ENCODE results near the gene PNMT. TPM values are rescaled to one million over a fixed set of nuclear protein-coding genes. Genes with fewer than 3 reads are reported as not detected.

Gene PNMT
- total and polyA plus RNA-seq, 2 of the 13 experiments (the other 11 are each of a cell fraction or from before 2014, with no cell fraction given) = 0.25 TPM; not detected in 1

DNA sequence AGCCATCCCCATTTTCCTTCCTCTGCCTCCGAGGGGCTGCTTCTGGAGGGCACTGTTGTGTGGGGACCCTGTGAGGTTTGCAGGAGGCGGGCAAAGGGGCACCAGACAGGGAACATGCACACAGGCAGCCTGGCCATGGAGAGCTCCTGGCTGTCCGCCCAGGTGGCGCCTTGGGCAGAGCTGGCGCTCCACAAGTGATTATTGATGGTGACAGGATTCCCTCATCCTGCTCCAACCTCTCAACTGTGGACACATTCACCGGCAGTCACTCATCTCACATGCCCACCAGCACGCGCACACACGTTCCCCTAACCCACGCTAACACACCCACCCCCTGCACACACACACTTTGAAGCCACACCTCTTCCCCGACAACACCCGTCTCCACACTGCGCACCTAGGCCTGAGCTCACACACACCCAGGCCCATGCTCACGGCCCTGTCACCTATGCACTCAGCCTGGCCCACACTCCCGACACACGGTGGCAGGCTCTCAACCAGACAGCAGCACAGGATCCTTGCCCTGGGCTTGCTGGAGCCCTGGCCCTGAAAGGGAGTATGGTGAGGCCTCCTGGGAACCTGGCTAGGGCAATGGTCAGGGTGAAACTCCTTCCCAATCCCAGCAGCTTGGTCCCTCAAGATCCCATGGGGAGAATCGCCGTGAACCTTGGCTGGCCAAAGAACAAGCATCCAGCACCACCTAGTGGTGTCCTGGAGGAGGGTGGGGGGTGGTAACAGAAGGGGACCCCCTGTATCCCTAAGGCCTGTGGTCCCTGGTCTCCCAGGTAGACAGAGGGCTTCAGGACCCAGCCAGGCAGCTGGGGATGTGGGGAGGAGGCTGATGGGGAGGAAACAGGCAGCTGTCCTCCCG is 3.6 kb downstream of the PNMT start (continued):
- TF ChIP-seq MAZ (IDR thresholded peaks at IDR 0.05; ENCODE audit: borderline replicate concordance, low read depth, low read length) (peak; percentile 71; the same call in 1 of the 2 replicates), MAZ (CRISPR knock-in tag; IDR thresholded peaks at IDR 0.05; ENCODE audit: low read depth) (peak; percentile 88; the same call in 1 of the 2 replicates), PCBP2 (optimal IDR thresholded peaks at IDR 0.05; ENCODE audit: low read depth, low read length, poor library complexity, severe bottlenecking) (no peak), ZNF382 (CRISPR knock-in tag; IDR thresholded peaks at IDR 0.05; ENCODE audit: borderline replicate concordance) (no peak), GATAD1 (CRISPR knock-in tag; IDR thresholded peaks at IDR 0.05) (no peak), MED8 (CRISPR knock-in tag; IDR thresholded peaks at IDR 0.05; ENCODE audit: insufficient replicate concordance) (no peak), ZNF775 (CRISPR knock-in tag; IDR thresholded peaks at IDR 0.05; ENCODE audit: borderline replicate concordance) (no peak), TP53 (CRISPR knock-in tag; conservative IDR thresholded peaks at IDR 0.05) (no peak), ZNF589 (CRISPR knock-in tag; conservative IDR thresholded peaks at IDR 0.05) (0 out of 2 replicates have a peak, but pooled peaks have one; percentile 25), SMC3 (IDR thresholded peaks at IDR 0.05; ENCODE audit: low read length) (peak; percentile 69), ZBTB20 (CRISPR knock-in tag; IDR thresholded peaks at IDR 0.05; ENCODE audit: borderline replicate concordance, low read depth) (no peak), GLI4 (CRISPR knock-in tag; IDR thresholded peaks at IDR 0.05; ENCODE audit: borderline replicate concordance) (peak; percentile 95; the same call in 1 of the 2 replicates), ZNF550 (CRISPR knock-in tag; IDR thresholded peaks at IDR 0.05; ENCODE audit: borderline replicate concordance) (peak; percentile 68; the same call in 1 of the 2 replicates), ZNF652 (CRISPR knock-in tag; IDR thresholded peaks at IDR 0.05; ENCODE audit: borderline replicate concordance, low read depth) (no peak), SIN3A (IDR thresholded peaks at IDR 0.05; ENCODE audit: borderline replicate concordance, low read depth, low read length) (no peak), ZFP1 (CRISPR knock-in tag; IDR thresholded peaks at IDR 0.05) (no peak), TEAD3 (CRISPR knock-in tag; optimal IDR thresholded peaks at IDR 0.05; ENCODE audit: borderline replicate concordance) (no peak), ISX (CRISPR knock-in tag; conservative IDR thresholded peaks at IDR 0.05) (no peak), RELA (CRISPR knock-in tag; IDR thresholded peaks at IDR 0.05) (no peak)
- TF ChIP-seq, protein P1, sequence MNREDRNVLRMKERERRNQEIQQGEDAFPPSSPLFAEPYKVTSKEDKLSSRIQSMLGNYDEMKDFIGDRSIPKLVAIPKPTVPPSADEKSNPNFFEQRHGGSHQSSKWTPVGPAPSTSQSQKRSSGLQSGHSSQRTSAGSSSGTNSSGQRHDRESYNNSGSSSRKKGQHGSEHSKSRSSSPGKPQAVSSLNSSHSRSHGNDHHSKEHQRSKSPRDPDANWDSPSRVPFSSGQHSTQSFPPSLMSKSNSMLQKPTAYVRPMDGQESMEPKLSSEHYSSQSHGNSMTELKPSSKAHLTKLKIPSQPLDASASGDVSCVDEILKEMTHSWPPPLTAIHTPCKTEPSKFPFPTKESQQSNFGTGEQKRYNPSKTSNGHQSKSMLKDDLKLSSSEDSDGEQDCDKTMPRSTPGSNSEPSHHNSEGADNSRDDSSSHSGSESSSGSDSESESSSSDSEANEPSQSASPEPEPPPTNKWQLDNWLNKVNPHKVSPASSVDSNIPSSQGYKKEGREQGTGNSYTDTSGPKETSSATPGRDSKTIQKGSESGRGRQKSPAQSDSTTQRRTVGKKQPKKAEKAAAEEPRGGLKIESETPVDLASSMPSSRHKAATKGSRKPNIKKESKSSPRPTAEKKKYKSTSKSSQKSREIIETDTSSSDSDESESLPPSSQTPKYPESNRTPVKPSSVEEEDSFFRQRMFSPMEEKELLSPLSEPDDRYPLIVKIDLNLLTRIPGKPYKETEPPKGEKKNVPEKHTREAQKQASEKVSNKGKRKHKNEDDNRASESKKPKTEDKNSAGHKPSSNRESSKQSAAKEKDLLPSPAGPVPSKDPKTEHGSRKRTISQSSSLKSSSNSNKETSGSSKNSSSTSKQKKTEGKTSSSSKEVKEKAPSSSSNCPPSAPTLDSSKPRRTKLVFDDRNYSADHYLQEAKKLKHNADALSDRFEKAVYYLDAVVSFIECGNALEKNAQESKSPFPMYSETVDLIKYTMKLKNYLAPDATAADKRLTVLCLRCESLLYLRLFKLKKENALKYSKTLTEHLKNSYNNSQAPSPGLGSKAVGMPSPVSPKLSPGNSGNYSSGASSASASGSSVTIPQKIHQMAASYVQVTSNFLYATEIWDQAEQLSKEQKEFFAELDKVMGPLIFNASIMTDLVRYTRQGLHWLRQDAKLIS (CRISPR knock-in tag; IDR thresholded peaks at IDR 0.05) = no peak
- TF ChIP-seq, protein P2, sequence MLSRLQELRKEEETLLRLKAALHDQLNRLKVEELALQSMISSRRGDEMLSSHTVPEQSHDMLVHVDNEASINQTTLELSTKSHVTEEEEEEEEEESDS (CRISPR knock-in tag; IDR thresholded peaks at IDR 0.05; ENCODE audit: borderline replicate concordance) = no peak
- TF ChIP-seq, protein P3, sequence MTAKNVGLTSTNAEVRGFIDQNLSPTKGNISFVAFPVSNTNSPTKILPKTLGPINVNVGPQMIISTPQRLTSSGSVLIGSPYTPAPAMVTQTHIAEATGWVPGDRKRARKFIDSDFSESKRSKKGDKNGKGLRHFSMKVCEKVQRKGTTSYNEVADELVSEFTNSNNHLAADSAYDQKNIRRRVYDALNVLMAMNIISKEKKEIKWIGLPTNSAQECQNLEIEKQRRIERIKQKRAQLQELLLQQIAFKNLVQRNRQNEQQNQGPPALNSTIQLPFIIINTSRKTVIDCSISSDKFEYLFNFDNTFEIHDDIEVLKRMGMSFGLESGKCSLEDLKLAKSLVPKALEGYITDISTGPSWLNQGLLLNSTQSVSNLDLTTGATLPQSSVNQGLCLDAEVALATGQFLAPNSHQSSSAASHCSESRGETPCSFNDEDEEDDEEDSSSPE (CRISPR knock-in tag; IDR thresholded peaks at IDR 0.05) = no peak; the same call in 1 of the 2 replicates
- TF ChIP-seq, protein P4, sequence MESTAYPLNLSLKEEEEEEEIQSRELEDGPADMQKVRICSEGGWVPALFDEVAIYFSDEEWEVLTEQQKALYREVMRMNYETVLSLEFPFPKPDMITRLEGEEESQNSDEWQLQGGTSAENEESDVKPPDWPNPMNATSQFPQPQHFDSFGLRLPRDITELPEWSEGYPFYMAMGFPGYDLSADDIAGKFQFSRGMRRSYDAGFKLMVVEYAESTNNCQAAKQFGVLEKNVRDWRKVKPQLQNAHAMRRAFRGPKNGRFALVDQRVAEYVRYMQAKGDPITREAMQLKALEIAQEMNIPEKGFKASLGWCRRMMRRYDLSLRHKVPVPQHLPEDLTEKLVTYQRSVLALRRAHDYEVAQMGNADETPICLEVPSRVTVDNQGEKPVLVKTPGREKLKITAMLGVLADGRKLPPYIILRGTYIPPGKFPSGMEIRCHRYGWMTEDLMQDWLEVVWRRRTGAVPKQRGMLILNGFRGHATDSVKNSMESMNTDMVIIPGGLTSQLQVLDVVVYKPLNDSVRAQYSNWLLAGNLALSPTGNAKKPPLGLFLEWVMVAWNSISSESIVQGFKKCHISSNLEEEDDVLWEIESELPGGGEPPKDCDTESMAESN (CRISPR knock-in tag; conservative IDR thresholded peaks at IDR 0.05) = no peak
